HG02943 (cell line): ENCODE data around the gene TSN.
"Not testable (repeated sequence)": the region's sequence is repeated elsewhere in the genome, so short reads cannot be mapped to it uniquely, and the experiment has no call there.

Source experiments
- ATAC-seq: cut with Tn5 transposase; IDR thresholded peaks from one replicate; pipeline ENCODE4 v1.9.1; 2021; ENCODE audit warnings: mild to moderate bottlenecking, low read depth, moderate library complexity; ENCODE audit not compliant: unreplicated experiment

Gene TSN

GRCh38 chr2:121794233-121794632 lies 38.8 kb downstream of the TSN start:
- ATAC-seq: no peak

GRCh38 chr2:121796239-121796638 lies 40.8 kb downstream of the TSN start:
- ATAC-seq: peak; percentile 92

- ATAC-seq: no peak
Observed at GRCh38 chr2:121798617-121799016, 43.2 kb downstream of the TSN start.

GRCh38 chr2:121801916-121802315 lies 46.5 kb downstream of the TSN start:
- no peak for ATAC-seq

- ATAC-seq: no peak
Observed at GRCh38 chr2:121803503-121803902, 48.1 kb downstream of the TSN start.

GRCh38 chr2:121804340-121804739 lies 48.9 kb downstream of the TSN start:
- peak; percentile 74 for ATAC-seq

GRCh38 chr2:121804997-121805765 lies 49.7 kb downstream of the TSN start:
- no peak for ATAC-seq

- no peak for ATAC-seq
Observed at GRCh38 chr2:121805766-121806143, 50.3 kb downstream of the TSN start.

GRCh38 chr2:121807771-121808170 lies 52.3 kb downstream of the TSN start:
- ATAC-seq: not testable (repeated sequence)

GRCh38 chr2:121809607-121810006 lies 54.2 kb downstream of the TSN start:
- ATAC-seq: no peak

GRCh38 chr2:121810959-121811853 lies 55.8 kb downstream of the TSN start:
- peak; percentile 73 for ATAC-seq

- ATAC-seq: not testable (repeated sequence)
Observed at GRCh38 chr2:121813083-121813482, 57.6 kb downstream of the TSN start.

- ATAC-seq: no peak
Observed at GRCh38 chr2:121815216-121815615, 59.8 kb downstream of the TSN start.

- ATAC-seq: no peak
Observed at GRCh38 chr2:121816797-121817196, 61.3 kb downstream of the TSN start.

GRCh38 chr2:121817304-121817703 lies 61.9 kb downstream of the TSN start:
- not testable (repeated sequence) for ATAC-seq
